GM19395 (cell line): ENCODE measurements around the gene LRRC2.
"Not testable (repeated sequence)": the region's sequence is repeated elsewhere in the genome, so short reads cannot be mapped to it uniquely, and the experiment has no call there.

Experiments used
- ATAC-seq: cut with Tn5 transposase; IDR thresholded peaks from one replicate; pipeline ENCODE4 v1.9.1; 2021; ENCODE audit warnings: mild to moderate bottlenecking, moderate library complexity; ENCODE audit not compliant: unreplicated experiment

Gene LRRC2, protein sequence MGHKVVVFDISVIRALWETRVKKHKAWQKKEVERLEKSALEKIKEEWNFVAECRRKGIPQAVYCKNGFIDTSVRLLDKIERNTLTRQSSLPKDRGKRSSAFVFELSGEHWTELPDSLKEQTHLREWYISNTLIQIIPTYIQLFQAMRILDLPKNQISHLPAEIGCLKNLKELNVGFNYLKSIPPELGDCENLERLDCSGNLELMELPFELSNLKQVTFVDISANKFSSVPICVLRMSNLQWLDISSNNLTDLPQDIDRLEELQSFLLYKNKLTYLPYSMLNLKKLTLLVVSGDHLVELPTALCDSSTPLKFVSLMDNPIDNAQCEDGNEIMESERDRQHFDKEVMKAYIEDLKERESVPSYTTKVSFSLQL

DNA sequence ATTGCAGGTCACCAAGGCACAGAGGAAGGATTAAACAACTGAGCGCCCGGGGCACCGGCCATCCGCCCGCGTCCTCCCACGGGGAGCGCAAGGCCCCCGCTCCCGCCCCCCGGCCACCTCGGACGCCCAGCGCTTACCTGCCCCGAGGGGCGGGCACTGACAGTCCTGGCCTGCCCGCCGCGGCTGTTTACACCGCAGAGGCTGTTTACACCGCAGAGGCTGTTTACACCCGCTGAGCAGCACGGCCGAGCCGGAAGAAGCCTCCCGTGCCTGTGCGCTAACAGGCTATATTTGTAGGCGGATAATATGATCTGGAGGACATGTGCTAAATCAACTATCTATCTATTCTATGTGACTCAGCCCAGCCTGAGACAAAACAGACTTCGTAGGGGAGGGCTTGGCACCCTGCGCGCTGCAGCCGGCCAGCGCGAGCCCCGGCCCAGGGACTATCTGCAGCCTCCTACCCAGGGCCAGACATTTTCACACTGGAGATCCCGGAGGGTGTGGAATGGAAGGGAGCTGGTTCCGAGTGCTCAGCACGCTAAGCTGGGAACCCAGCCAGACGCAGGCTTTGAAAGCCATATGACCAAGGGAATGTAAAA is at the start of gene LRRC2:
TSS of gene LRRC2 (minus strand) at position 263 of the 602 bp plus-strand sequence. CDS start 14,711 bp downstream, outside the sequence.
- no peak for ATAC-seq

DNA sequence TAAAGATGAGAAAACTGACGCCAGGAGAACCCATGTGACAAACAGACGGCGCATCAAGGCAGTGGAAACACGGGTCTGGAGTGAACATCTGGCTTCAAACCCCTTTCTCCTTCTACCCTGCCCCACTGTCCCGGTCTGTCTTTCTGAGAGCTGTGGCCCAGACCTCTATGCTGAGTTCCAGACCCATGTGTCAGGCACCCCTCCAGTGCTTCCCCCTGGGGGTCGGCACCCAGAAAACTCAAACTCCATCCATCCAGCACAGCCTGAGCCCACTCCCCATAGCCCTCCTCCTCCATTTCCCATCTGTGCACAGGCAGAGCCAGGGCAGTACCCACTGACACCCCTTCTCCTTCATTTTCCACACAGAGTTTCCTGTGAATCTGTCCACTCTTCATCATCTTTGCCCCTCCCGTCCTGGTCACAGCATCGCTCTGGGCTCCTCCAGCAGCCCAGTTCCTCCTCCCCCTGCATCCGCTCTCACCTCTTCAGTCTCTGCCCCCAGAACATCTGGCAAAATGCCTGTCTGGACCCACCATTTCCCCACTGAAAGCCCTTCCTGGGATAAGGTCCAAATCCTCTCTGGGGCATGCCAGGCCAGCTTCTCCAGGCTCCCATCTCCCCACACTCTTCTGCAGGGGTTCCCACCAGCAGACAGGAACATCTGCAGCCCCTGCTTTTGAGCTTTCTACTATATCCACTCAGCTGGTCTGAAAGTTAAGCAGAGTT is 49.1 kb upstream of the LRRC2 start:
- ATAC-seq = no peak

DNA sequence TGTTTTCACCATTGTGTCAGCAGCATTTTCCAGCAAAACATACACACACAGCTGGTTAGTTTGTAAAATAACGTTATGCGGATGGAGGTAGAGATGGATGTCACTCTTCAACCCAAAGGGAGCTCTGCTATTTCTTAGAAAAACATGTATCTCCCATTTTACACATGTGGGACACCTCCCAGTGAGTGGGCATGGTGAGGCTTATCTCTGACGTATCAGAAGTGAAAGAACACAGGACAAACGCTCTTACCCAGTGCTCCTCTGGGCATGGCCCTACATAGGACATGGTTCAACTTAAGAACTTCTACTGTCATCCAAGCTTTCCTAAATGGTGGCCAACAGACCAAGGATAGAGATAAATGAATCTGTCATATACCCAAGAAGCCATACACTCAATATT is 48.3 kb upstream of the LRRC2 start:
- ATAC-seq = no peak

DNA sequence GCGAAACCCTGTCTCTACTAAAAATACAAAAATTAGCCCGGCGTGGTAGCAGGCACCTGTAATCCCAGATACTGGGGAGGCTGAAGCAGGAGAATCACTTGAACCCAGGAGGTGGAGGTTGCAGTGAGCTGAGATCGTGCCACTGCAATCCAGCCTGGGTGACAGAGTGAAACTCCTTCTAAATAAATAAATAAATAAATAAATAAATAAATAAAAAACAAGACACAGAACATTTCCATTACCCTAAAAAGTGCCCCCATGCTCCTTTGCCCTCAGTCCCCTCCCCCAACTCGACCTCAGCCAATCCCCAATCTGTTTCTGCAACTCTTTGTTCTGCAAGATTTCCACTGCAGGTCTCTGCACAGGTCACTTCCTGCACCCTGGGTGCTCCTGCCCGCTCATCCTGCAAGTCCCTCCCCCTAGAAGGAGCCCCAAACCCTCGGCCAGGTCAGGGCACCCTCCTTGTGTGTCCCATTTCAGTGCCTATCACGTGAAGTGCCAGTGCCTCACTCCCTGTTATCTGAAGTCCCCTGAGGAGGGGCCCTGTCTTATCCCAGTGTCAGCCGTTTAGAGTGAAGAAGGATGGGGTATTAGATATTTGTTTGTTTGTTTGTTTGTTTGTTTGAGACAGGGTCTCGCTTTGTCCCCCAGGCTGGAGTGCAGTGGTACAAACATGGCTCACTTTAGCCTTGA is 47.4 kb upstream of the LRRC2 start:
- ATAC-seq = no peak

GRCh38 chr3:46612324-46612723 is 46.2 kb upstream of the LRRC2 start, which contains the start of gene FAM240A:
FAM240A (plus strand) TSS chr3:46612525; CDS start chr3:46612684, 159 bp downstream.
- no peak for ATAC-seq

DNA sequence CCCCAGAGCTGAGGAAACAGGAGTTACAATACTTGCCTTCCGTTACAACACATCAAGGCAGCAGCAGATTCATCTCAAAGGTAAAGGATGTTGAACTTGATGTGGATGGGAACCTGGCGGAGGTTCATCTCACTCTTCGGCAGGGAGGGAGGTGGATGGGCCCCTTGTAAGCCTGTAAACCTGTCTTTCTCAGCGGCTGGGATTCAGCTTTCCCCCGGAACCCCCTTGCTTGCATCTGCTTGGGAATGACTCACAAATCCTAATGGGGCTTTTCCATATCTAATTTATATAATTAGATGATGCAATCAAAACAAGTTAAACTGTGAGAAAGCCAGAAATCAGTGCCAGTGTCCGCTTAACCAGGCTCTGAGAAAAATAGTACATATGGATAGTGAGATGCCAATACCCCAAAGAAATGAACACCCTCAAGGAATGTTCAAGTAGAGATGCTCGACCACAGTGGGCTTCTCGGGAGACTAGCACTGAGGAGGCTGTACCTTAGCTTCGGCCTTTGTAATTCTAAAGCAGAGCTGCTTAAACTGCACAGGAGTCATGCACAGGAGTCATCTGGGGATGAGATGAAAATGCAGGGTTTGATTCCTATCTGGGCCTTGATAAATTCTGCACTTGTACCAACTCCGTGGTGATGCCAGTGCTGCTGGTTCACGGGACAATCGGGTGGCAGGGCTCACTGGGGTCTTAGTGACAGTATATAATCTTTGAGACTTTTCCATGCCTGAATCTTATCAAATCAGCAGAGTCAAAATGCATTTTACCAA is 44.0 kb upstream of the LRRC2 start:
- ATAC-seq = no peak

- no peak for ATAC-seq
Observed at GRCh38 chr3:46609212-46609721, 43.2 kb upstream of the LRRC2 start.

GRCh38 chr3:46607603-46608028 is 41.5 kb upstream of the LRRC2 start:
- no peak for ATAC-seq

- ATAC-seq = no peak
Observed at GRCh38 chr3:46604127-46604526, 38.0 kb upstream of the LRRC2 start.

GRCh38 chr3:46603446-46604046 is 37.4 kb upstream of the LRRC2 start:
- ATAC-seq = no peak

DNA sequence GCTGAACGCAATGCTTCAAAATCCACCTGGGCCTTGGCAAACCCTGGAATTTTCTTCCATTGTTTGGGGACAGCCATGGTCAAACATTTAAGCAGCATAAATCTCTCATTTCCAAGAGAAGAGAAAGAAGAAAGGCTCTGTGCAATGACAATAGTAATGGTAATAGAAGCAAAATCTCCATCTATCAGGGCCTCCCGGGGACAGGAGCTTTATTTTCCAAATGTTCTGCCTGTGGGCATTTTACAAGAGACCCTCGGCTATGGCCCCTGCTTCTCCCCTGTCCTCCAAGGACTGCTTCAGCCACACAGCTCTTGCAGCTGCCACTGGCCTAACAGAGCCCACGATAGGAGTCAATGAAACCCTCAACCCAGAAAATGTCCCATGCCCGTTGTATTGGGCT is 33.5 kb upstream of the LRRC2 start:
- no peak for ATAC-seq

DNA sequence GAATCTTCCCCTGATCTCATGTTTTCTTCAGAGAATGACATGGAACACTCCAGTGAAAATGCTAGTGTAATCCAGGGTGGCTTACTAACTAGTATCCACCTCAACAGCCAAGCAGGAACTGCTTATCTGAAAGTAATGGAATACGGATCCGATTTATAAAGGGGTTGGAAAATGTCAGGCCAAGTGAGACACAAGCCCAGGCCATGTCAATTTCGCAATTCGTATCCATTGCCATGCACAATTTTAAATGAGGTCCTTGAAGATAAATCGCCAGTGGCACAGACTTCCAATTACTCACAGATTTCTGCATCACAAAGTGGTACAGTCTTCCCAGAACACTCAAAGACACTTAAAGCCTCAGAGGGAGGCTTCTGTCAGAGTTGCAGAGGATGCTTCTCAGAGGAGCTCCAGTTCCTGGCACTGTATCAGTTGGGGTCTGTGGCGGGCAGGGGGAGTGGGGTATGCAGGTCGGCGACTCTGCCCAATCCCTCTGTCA is 29.8 kb upstream of the LRRC2 start:
- no peak for ATAC-seq

DNA sequence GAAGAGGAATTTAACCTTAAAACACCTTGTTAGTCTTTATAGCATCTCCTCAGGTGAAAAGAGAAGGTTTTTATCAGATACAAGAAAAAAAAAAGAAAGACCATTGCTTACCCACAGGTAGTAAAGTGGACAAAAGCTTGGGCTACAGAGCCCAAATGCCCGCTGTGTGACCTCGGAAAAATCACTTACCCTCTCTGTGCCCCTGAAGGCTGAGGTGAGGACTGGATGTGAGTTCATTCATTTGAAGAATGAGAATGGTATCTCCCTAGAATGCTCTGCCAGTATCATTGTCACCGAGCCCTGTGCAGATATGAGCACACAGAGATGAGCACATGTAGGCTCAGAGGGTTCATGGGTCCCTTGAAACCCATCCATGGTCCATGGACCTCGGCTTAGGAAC is 28.6 kb upstream of the LRRC2 start:
- no peak for ATAC-seq

DNA sequence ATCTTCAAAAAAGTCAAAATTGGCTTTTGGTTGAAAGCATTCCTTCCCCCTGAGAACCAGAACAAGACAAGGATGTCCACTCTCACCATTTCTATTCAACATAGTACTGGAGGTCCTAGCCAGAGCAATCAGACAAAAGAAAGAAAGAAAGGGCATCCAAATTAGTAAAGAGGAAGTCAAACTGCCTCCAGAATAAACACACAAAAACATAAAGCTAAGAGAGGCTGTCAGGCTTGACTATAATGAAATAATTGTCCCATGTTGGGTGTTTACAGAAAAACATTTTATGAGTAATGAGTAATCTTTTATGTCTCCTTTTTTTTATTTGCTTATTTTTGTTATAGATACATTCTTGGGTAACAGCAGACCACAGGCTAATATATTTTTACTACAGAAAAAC is 27.9 kb upstream of the LRRC2 start:
- ATAC-seq = no peak

DNA sequence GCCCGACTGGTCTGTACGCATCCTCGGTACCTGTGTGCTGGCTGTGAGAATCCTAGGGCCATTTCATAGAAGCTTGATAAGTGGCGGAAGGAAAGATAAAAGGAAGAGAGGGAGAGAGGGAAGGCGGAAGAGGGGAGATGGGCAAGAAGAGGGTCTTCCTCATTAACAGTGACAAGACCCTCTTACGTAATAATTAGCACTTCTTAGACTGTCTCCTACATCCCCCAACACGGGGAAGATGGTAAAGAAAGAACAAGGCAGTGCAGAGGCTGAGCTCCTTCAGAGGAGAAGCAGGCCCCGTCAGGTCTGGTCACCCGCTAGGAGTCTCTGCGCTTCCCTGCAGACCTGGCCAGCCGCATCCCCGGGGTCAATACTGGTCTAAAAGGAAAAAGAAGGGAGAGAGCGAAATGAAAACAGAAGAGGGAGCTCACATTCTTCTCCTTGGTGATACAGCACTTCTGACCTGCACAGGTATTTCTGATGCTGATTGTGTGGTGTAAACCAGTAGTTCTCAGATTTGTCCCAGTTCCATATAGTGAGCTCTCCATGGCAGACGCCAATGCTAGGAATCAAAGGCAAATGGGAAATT is 27.3 kb upstream of the LRRC2 start:
- ATAC-seq = no peak

GRCh38 chr3:46587268-46587667 is 21.2 kb upstream of the LRRC2 start:
- ATAC-seq = not testable (repeated sequence)

DNA sequence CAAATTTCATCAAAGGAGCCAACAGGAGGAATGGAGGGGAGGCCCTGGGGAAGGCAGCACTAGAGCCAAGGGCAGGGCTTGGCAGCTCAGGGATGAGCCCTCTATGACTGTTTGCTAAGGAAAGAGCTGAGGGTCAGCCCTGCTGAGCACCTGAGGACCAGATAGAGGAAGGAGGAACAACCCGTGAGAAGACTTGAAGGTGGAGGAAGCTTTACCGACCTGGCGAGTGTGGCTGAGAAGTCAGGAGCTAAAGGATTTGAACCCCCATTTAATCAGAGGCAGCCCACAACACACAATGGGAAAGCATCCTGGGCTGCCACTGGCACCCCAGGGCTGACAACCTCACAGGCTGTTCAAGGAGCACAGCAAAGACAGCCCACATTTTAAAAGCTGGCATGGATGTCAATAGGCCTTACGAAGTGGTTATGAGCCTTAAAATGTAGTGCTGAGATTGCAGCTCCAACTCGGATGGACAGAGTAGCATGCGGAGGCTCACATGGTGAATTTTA is 20.7 kb upstream of the LRRC2 start:
- no peak for ATAC-seq

GRCh38 chr3:46585799-46586693 is 19.9 kb upstream of the LRRC2 start:
- no peak for ATAC-seq
